Measurements from ENCODE around the gene TMEM185B.

TMEM185B gene

DNA sequence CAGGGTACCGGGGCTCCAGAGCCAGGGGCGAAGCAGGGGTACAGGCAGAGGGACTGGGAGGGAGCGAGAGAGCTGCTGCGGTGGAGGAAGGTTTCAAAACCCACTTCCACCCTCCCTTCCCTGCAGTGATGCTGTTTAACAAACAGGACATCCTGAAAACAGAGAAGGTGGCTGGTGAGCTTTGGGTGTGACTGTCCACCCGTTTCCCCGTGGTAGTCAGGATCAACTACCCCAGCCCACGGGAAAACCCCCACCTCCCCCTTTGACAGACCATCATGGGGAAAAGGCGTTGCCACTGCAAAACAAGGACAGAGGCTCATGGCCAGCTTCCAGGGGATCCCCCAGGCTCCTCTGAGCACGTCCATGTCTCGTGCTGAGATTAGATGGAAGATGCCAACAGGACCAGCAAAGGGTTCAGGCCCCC lies 12.9 kb downstream of the TMEM185B start:
- H3K9ac ChIP-seq (ENCODE audit: low read length) = no peak overlapping the region
- no CpG with 5 or more reads among the region's 10 CpGs for WGBS (ENCODE audit: extremely low coverage, insufficient coverage, low lambda C conversion rate)
- no peak for DNase-seq

DNA sequence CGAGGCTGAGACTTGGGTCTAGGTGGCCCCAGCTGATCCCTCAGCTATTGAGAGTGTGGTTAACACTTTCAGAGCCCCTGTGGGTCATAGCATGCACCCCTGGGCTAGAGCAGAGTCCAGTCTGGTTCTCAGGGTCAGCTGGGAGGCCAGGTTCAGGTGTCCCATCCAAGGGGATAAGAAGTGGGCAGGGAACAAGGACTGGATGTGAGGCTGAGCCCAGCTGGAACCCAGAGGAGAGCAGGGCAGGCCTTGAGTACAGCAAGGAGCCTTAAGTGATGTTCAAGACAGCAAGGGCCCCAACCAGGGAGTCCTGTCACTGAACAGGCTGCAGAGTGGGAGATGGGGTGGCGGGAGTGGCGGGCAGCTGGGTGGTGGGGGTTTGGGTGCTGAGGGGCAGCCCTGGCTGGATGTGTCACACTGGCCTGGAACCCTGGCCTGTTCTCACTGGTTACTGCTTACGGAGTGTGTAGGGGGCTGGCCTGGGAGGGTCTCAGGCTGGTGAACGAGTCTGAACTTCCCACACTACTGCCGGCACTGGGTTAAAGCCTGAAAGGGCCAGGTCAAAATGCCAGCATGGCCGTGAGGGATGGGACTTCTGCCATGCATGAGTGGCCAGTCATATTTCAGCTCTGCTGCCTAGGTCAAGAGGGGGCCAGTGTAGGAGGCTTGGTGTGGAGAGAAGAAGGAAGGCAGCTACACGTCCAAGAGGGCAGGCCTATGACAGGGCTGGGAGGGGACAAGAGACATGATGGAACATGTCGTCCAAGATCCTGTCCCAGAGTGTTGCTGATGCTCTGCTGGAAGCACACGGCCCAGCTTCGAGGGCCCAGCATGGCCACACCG lies 13.6 kb downstream of the TMEM185B start:
- H3K18ac ChIP-seq (ENCODE audit: low read length) = no peak overlapping the region
- H4K8ac ChIP-seq (ENCODE audit: low read depth, low read length) = no peak overlapping the region
- H2BK120ac ChIP-seq (ENCODE audit: low read depth, low read length) = no peak overlapping the region
- no peak overlapping the region for H3K4ac ChIP-seq (ENCODE audit: low read depth, low read length)
- no peaks in the 10 kb centered on the region for H3K79me2 ChIP-seq (ENCODE audit: control insufficient read depth, insufficient read depth, low read length)
- peaks cover 2% of the 10 kb centered on the region for H3K4me1 ChIP-seq (ENCODE audit: control insufficient read depth, low read depth, low read length)
- H4K5ac ChIP-seq (ENCODE audit: low read length) = no peak overlapping the region
- no peak overlapping the region for H3K23ac ChIP-seq (ENCODE audit: low read length)
- H2BK5ac ChIP-seq (ENCODE audit: low read length) = no peak overlapping the region
- no peak overlapping the region for H3K4me3 ChIP-seq (ENCODE audit: low read length)
- H2BK15ac ChIP-seq (replicated peaks; ENCODE audit: low read depth) = no peak overlapping the region
- H3K4me2 ChIP-seq (ENCODE audit: low read length) = no peak overlapping the region
- DNase-seq = no peak
- WGBS (ENCODE audit: extremely low coverage, insufficient coverage, low lambda C conversion rate) = no CpG with 5 or more reads among the region's 12 CpGs
- no peak overlapping the region for H3K56ac ChIP-seq (ENCODE audit: low read length)
- no peak overlapping the region for H2AK5ac ChIP-seq (ENCODE audit: low read length)
- H3K79me1 ChIP-seq (ENCODE audit: low read length) = no peaks in the 10 kb centered on the region
- no peaks in the 10 kb centered on the region for H3K27me3 ChIP-seq (ENCODE audit: insufficient read depth, low read length, poor library complexity)
- H3K36me3 ChIP-seq (ENCODE audit: control insufficient read depth, insufficient read depth, low read length) = no peaks in the 10 kb centered on the region
- no peak overlapping the region for H3K9ac ChIP-seq (ENCODE audit: low read length)
- no peak overlapping the region for H3K27ac ChIP-seq (ENCODE audit: low read depth, low read length)

More for the DNA sequence above, 12.9 kb downstream of the TMEM185B start:
- peaks cover 2% of the 10 kb centered on the region for H3K4me1 ChIP-seq (ENCODE audit: control insufficient read depth, low read depth, low read length)
- H2BK5ac ChIP-seq (ENCODE audit: low read length) = no peak overlapping the region
- H3K23ac ChIP-seq (ENCODE audit: low read length) = no peak overlapping the region
- H3K79me1 ChIP-seq (ENCODE audit: low read length) = no peaks in the 10 kb centered on the region
- no peak overlapping the region for H2BK15ac ChIP-seq (replicated peaks; ENCODE audit: low read depth)
- no peak overlapping the region for H4K5ac ChIP-seq (ENCODE audit: low read length)
- H3K79me2 ChIP-seq (ENCODE audit: control insufficient read depth, insufficient read depth, low read length) = no peaks in the 10 kb centered on the region
- H3K36me3 ChIP-seq (ENCODE audit: control insufficient read depth, insufficient read depth, low read length) = no peaks in the 10 kb centered on the region
- H2BK120ac ChIP-seq (ENCODE audit: low read depth, low read length) = no peak overlapping the region
- no peak overlapping the region for H4K8ac ChIP-seq (ENCODE audit: low read depth, low read length)
- H2AK5ac ChIP-seq (ENCODE audit: low read length) = no peak overlapping the region
- H3K18ac ChIP-seq (ENCODE audit: low read length) = no peak overlapping the region
- no peak overlapping the region for H3K4ac ChIP-seq (ENCODE audit: low read depth, low read length)
- H3K27ac ChIP-seq (ENCODE audit: low read depth, low read length) = no peak overlapping the region
- H3K56ac ChIP-seq (ENCODE audit: low read length) = no peak overlapping the region
- no peak overlapping the region for H3K4me2 ChIP-seq (ENCODE audit: low read length)
- no peaks in the 10 kb centered on the region for H3K27me3 ChIP-seq (ENCODE audit: insufficient read depth, low read length, poor library complexity)
- H3K4me3 ChIP-seq (ENCODE audit: low read length) = no peak overlapping the region

DNA sequence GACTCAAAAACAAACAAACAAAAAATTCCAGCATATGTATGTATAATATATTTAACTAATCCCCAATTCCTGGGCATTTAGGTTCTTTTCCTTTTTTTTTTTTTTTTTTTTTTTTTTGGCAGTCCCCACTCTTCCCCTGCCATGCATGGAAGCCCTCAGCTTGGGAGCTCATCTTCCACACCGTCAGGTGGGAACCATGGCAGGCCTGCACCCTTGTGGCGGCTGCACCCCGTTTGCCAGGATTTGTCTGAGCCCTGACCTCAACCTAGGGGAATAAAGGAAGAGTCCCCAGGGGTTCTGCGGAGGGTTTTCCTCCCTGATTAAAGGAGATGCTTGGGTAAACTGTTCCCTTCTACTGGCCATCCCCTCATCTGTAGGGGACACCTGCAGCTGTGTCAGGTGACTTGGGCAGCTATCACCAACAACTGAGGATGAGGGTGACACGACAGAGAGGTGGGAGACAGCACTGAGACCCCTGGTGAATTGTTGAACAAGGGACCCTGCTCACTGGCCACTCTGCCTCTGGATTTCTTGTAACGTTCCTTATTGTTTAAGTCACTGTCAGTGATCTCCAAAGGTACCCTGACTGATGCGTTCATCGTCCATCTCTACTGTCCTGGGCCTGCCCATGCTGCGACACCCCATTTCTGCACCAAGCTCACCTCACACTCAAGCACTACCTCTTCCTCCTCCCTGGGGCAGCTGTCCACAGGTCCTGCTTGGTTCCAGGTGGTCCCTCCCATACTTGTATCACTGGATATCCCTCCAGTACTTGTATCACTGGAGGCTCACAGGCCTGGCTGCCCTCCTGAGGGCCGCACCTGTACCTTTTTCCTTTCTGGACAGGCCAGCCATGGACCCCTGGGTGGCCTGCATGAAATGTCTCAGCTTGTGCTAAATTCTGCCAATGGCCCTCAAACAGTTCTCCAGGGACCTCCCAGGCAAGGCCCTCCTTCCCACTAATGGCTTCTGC lies 14.5 kb downstream of the TMEM185B start:
- WGBS (ENCODE audit: extremely low coverage, insufficient coverage, low lambda C conversion rate) = no CpG with 5 or more reads among the region's 10 CpGs
- no peak for DNase-seq
- Histone ChIP-seq H3K4me3 (ENCODE audit: low read length) (no peak overlapping the region), H4K5ac (ENCODE audit: low read length) (no peak overlapping the region), H3K4me2 (ENCODE audit: low read length) (no peak overlapping the region), H2BK5ac (ENCODE audit: low read length) (no peak overlapping the region), H2AK5ac (ENCODE audit: low read length) (no peak overlapping the region), H3K4me1 (ENCODE audit: control insufficient read depth, low read depth, low read length) (peaks cover 2% of the 10 kb centered on the region), H3K36me3 (ENCODE audit: control insufficient read depth, insufficient read depth, low read length) (no peaks in the 10 kb centered on the region), H3K79me1 (ENCODE audit: low read length) (no peaks in the 10 kb centered on the region), H3K79me2 (ENCODE audit: control insufficient read depth, insufficient read depth, low read length) (no peaks in the 10 kb centered on the region), H3K9ac (ENCODE audit: low read length) (no peak overlapping the region), H3K27me3 (ENCODE audit: insufficient read depth, low read length, poor library complexity) (no peaks in the 10 kb centered on the region), H3K4ac (ENCODE audit: low read depth, low read length) (no peak overlapping the region), H2BK15ac (replicated peaks; ENCODE audit: low read depth) (no peak overlapping the region), H2BK120ac (ENCODE audit: low read depth, low read length) (no peak overlapping the region), H3K56ac (ENCODE audit: low read length) (no peak overlapping the region), H3K18ac (ENCODE audit: low read length) (no peak overlapping the region), H4K8ac (ENCODE audit: low read depth, low read length) (no peak overlapping the region), H3K23ac (ENCODE audit: low read length) (no peak overlapping the region), H3K27ac (ENCODE audit: low read depth, low read length) (no peak overlapping the region)

DNA sequence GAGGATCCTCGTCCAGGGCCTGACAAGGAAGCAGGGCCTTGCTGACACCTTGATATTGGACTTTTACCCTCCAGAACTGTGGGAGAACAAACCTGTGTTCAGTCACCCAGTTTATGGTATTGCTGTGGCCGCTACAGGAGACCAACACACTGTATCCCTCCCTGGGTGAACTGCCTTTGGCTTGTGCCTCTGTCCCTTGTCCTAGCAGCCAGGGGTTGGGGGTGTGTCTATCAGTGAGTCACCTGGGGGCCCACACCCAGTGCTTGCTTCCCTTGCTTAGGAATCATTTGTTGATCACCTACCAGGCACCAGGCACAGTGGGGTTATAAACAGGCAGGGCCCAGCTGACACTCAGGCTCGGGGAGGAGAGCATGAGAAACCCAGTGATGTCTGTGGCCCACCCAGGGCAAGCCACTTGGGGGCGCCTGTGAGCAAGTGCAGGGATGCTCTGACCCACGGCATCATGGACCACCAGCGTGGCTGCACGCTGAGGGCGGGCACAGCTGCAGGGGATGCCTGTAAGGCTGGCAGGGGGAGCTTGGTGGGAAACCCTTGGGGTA lies 17.1 kb downstream of the TMEM185B start:
- no peak overlapping the region for H3K23ac ChIP-seq (ENCODE audit: low read length)
- no peak overlapping the region for H3K27ac ChIP-seq (ENCODE audit: low read depth, low read length)
- H3K79me2 ChIP-seq (ENCODE audit: control insufficient read depth, insufficient read depth, low read length) = no peaks in the 10 kb centered on the region
- H3K18ac ChIP-seq (ENCODE audit: low read length) = no peak overlapping the region
- H3K36me3 ChIP-seq (ENCODE audit: control insufficient read depth, insufficient read depth, low read length) = no peaks in the 10 kb centered on the region
- DNase-seq = peak; percentile 52
- H3K27me3 ChIP-seq (ENCODE audit: insufficient read depth, low read length, poor library complexity) = no peaks in the 10 kb centered on the region
- H3K56ac ChIP-seq (ENCODE audit: low read length) = no peak overlapping the region
- no peak overlapping the region for H2BK120ac ChIP-seq (ENCODE audit: low read depth, low read length)
- no peak overlapping the region for H3K9ac ChIP-seq (ENCODE audit: low read length)
- no CpG with 5 or more reads among the region's 8 CpGs for WGBS (ENCODE audit: extremely low coverage, insufficient coverage, low lambda C conversion rate)
- H3K79me1 ChIP-seq (ENCODE audit: low read length) = no peaks in the 10 kb centered on the region
- no peak overlapping the region for H3K4me2 ChIP-seq (ENCODE audit: low read length)
- no peak overlapping the region for H2AK5ac ChIP-seq (ENCODE audit: low read length)
- no peak overlapping the region for H2BK15ac ChIP-seq (replicated peaks; ENCODE audit: low read depth)
- no peak overlapping the region for H2BK5ac ChIP-seq (ENCODE audit: low read length)
- peaks cover 2% of the 10 kb centered on the region for H3K4me1 ChIP-seq (ENCODE audit: control insufficient read depth, low read depth, low read length)
- no peak overlapping the region for H3K4ac ChIP-seq (ENCODE audit: low read depth, low read length)
- H4K8ac ChIP-seq (ENCODE audit: low read depth, low read length) = no peak overlapping the region
- H3K4me3 ChIP-seq (ENCODE audit: low read length) = no peak overlapping the region
- no peak overlapping the region for H4K5ac ChIP-seq (ENCODE audit: low read length)

DNA sequence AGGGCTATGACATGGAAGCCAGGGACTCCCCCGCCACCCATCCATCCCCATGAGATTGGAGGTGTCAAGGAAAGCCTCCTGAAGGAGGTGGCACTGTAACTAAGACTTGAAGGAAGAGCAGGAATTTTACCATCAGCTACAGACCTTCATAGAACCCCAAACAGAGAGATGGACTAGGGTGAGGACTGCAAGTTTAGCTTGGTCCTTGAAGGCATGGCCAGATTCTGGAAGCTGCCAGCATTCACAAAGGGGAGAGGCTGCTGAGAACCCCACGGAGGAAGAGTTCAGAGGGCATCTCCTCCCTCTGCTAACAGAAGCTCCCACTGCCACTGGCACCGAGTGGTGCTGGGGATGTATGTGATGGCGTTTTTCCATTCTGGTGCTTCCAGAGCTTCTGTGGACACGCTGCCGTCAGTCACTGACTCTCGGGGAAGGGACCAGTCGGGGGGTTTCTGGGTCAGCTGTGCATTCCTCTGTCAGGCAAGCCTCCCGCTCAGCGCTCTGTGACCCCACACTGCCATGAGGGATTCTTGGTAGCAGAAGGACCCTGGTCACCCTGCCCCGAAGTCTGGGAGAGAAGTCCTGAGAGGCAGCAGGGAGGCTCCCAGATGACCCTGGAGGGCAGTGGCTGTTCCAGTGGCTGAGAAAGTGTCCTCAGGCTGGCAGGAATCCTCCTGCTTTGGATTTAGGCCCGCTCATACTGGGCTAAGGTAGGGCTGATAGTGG lies 18.1 kb downstream of the TMEM185B start:
- Histone ChIP-seq H3K23ac (ENCODE audit: low read length) (no peak overlapping the region), H4K5ac (ENCODE audit: low read length) (no peak overlapping the region), H2AK5ac (ENCODE audit: low read length) (no peak overlapping the region), H2BK120ac (ENCODE audit: low read depth, low read length) (no peak overlapping the region), H3K36me3 (ENCODE audit: control insufficient read depth, insufficient read depth, low read length) (no peaks in the 10 kb centered on the region), H3K9ac (ENCODE audit: low read length) (no peak overlapping the region), H2BK15ac (replicated peaks; ENCODE audit: low read depth) (no peak overlapping the region), H3K4me2 (ENCODE audit: low read length) (no peak overlapping the region), H3K4me1 (ENCODE audit: control insufficient read depth, low read depth, low read length) (peaks cover 2% of the 10 kb centered on the region), H3K79me1 (ENCODE audit: low read length) (no peaks in the 10 kb centered on the region), H3K4me3 (ENCODE audit: low read length) (no peak overlapping the region), H3K79me2 (ENCODE audit: control insufficient read depth, insufficient read depth, low read length) (no peaks in the 10 kb centered on the region), H3K27me3 (ENCODE audit: insufficient read depth, low read length, poor library complexity) (no peaks in the 10 kb centered on the region), H3K56ac (ENCODE audit: low read length) (no peak overlapping the region), H3K27ac (ENCODE audit: low read depth, low read length) (no peak overlapping the region), H4K8ac (ENCODE audit: low read depth, low read length) (no peak overlapping the region), H3K4ac (ENCODE audit: low read depth, low read length) (no peak overlapping the region), H2BK5ac (ENCODE audit: low read length) (no peak overlapping the region), H3K18ac (ENCODE audit: low read length) (no peak overlapping the region)
- no CpG with 5 or more reads among the region's 12 CpGs for WGBS (ENCODE audit: extremely low coverage, insufficient coverage, low lambda C conversion rate)
- DNase-seq = no peak
